UCSD-AML1 (cell line): ENCODE results near the gene TNFSF9.
"Not testable (repeated sequence)": the region's sequence is repeated elsewhere in the genome, so short reads cannot be mapped to it uniquely, and the experiment has no call there.

Experiments used
- DNase-seq: peaks from one replicate; lab custom pipeline; 2025; ENCODE audit not compliant: unreplicated experiment; lab: John Stamatoyannopoulos, UW

Gene TNFSF9

DNA sequence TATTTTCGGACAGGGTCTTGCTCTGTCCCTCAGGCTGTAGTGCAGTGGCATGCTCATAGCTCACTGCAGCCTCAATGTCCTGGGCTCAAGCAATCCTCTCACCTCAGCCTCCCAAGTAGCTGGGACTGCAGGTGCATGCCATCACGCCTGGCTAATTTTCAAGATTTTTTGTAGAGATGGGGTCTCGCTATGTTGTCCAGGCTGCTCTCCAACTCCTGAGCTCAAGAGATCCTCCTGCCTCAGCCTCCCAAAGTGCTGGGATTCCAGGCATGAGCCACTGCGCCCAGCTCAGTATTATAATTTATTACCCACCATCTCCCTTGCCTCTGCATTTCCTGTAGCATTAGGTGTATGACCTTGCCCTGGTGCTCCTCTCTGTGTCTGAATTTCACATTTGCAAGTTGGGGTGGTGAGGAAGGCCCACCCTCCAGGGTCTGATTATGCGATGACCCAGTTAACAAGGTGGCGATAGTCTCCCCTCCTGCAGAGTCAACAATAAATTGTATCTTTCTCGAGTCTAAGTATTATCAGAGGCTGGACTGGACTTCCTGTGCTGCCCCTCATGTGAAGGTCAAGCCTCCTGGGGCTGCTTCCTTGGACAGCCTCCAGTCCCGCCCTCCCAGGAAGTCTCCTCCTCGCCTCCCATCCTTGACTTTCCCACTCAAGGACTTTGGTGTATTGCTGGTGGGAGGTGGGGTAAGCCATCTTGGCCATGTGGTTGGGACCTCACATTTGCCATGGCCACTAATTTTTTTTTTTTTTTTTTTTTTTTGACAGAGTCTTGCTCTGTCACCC is 27.2 kb upstream of the TNFSF9 start:
- no peak for DNase-seq

DNA sequence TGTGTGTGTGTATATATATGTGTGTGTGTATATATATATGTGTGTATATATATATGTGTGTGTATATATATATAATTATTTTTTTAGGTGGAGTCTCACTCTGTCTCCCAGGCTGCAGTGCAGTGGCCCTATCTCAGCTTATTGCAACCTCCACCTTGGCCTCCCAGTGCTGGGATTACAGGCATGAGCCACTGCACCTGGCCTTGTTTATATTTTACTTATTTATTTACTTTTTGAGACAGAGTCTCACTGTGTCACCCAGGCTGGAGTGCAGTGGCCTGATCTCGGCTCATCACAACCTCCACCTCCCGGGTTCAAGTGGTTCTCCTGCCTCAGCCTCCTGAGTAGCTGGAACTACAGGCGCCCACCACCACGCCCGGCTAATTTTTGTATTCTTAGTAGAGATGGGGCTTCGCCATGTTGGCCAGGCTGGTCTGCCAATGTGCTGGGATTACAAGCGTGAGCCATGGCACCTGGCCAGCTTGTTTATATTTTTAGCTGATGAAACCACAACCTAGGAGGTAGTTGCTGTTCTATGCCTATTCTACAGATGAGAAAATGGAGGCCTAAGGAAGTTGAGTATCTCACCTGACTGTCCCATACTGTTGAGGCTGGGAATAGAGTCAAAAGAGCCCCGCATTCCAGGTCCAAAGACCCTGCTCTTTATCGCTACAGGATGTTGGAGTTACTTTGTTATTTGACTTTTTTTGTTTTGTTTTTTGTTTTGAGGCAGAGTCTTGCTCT is 22.6 kb upstream of the TNFSF9 start:
- not testable (repeated sequence) for DNase-seq

DNA sequence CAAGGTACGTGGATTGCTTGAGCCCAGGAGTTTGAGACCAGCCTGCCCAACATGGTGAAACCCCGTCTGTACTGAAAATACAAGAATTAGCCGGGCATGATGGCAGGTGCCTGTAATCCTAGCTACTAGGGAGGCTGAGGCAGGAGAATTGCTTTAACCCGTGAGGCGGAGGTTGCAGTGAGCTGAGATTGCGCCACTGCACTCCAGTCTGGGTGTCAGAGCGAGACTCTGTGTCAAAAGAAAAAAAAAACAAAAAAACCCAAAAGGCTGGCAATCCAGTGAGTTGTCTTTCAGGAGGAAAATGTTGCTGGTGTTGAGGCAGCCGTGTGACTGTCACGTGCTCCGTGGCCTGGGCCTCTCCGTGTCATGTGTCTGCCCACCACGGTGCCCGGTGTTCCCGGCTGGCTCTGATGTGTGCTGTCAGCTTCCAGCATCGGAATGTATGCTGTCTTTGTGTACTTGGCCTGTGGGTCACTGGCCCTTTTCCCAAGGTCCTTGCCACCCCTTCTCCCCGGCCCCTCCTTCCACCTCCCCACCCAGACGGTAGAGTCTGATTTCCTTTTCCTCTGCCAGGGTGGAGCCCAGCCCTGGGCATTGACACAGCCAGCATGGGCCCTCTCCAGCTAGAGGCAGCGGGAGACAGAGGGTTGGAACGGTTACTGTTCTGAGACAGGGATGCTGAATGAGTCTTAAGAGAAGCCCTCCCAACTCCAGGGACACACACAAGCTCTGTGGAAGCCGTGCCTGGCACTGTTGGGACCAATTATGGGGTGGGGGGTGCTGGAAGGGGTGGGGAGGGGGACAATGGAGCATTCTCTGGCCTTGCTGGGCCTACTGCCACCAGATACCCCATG is 21.5 kb upstream of the TNFSF9 start:
- DNase-seq, result no peak

DNA sequence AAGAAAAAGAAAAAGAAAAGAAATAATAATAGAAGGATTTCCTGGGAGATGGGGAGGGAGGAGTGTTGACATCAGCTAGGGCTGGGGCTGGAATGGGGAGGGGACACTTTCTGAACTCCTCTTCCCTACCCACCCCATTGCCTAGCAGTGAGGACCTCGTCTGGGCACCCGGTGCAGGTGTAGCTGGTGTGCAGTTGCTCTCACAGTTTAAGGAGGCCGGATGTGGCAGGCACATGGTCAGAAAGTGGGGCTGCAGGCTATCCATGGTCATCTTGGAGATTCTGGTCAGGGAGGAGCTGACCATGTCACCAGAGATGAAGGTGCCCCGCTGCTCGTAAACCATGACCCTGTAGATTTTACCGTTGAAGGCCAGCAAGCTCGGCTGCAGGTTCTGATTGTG is 20.2 kb upstream of the TNFSF9 start:
- no peak for DNase-seq

DNA sequence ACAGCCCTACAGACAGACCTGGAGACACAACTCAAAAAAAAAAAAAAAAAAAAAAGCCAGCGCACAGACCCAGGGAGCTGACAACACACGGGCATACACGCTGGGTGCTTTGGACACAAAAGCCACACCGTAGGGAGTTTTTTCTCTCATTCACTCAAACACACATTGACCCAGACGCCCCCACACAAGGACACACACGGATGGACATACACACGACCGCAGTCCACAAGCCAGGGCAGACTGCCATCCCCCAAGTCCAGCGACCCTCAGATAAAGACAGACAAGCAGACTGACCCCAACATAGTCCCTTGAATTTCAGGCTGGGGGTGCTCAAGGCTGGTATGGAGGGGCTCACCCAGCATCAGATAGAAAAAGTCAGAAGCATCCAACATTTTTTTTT is 16.7 kb upstream of the TNFSF9 start:
- DNase-seq, result no peak

DNA sequence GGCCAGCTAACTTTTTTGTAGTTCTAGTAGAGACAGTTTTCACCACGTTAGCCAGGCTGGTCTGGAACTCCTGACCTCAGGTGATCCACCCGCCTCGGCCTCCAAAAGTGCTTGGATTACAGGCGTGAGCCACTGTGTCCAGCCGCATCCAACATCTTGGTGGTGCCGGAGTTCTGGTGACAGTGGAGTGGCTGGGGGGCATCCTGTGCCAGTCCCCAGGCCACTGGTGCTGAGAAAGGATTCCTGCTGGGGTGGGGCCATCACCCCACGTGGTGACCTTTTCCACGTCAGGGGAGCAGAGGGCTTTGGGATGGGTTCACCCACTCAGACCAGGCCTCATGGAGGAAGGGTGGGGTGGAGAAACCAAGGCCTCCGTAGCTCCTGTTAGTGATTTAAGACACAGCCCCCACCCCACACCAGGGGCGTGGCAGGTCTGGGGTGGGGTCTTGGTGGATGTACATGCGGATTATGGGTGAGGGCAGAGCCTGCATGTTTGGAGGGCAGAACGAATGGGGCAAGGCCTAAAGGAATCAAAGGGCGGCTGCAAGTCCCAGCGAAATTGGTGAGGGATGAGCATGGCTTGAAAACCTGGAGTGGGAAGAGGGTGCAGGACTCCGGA is 15.8 kb upstream of the TNFSF9 start:
- no peak for DNase-seq

DNA sequence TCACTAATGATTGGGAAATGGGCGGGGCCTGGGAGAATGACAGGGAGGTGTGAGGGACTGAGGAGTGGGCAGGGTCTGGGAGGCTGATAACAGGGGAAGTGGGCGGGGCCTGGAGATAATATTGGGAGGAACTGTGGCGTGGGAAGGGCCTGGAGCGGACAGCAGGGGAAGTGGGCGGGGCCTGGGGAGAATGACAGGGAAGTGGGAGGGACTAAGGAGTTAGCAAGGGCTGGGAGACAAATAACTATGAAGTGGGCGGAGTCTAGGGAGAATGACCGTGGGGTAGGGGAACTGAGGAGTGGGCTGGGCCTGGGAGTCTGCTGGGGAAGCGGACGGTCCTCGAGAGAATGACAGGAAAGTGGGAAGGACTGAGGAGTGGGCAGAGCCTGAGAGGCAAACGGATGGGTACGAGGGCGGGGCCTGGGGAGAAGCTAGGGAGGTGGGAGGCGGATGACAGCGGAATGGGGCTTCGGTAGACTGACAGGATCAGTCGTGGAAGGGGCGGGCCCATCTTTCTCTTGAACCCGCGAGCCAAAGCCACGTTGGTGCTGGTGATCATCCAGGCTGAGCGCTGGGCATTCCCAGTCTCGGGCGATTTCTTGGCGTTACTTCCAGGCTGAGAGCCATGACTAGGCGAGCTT is 14.7 kb upstream of the TNFSF9 start:
- DNase-seq, result peak; percentile 96

DNA sequence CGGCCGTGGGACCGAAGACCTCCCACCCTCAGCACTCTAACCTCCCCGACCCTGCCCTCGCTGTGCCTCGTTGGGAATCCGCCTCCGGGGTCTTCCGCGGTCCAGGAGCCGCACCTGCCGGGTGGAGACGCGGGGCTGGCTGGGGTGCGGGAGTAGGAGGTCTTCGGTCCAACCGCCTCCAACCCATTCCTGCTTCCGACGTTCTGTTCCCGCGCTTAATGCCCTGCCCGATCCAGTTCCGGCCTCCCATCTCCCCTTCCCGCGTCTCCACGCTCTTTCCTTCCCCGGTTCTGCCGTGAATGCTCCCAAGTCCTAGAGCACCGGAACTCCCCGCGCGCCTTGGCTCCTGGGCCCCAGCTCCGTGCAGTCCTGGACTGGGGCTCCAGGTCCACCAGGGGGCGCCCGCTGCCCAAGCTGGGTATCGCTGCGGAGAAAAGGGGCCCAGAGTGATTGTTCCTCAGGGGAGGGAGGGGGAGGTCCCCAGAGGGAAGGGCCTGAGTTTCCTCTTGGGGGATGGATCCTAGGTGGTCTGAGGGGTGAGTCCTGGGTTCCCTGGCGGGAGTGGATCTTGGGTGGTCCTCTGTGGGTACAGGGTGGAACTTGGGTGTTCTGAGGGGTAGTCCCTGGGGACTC is 14.1 kb upstream of the TNFSF9 start:
- DNase-seq, result peak; percentile 92

DNA sequence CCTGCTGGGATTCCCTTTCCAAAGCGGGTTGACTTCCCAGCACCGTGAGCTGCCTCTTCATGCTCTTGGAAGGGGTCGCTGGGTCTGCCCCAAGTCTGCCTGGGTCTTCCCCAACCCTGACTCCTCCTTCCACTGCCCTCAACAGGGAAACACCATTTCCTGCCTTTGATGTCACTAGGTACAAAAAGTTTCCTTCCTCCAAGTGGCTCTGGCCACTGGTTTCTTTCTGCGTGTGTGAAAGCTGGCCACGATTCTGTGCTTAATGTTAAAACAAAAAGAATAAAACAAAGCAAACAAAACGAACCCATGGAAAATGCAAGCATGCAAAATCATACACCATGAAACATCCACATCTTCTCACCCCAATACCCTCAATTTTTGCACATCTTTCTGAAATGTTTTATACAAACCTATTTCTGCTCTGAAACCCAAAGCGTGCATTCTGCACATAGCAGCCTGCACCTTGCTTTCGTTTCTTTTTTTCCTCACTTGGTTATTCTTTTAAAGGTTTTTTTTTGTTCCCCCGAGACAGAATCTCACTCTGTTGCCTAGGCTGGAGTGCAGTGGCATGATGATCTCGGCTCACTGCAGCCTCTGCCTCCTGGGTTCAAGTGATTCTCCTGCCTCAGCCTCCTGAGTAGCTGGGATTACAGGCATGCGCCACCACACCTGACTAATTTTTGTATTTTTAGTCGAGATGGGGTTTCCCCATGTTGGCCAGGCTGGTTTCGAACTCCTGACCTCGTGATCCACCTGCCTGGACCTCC is 12.5 kb upstream of the TNFSF9 start:
- peak; percentile 28 for DNase-seq

DNA sequence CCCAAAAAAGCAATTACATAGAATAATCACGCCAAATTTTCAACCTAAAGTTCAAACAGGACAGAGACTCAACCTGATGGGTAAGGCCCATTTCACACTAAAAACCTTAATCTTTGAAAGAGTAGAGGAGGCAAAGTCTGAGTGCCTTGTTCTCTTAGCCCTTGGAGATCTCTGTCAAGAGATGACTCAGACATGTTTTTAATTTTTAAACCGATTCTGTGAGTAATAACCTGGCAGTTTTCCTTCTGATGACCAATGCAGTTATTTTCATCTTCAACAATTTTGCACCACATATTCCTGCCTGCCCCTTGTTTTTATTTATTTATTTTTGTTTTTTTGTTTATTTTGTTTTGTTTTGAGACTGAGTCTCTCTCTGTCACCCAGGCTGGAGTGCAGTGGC is 11.5 kb upstream of the TNFSF9 start:
- DNase-seq, result no peak

DNA sequence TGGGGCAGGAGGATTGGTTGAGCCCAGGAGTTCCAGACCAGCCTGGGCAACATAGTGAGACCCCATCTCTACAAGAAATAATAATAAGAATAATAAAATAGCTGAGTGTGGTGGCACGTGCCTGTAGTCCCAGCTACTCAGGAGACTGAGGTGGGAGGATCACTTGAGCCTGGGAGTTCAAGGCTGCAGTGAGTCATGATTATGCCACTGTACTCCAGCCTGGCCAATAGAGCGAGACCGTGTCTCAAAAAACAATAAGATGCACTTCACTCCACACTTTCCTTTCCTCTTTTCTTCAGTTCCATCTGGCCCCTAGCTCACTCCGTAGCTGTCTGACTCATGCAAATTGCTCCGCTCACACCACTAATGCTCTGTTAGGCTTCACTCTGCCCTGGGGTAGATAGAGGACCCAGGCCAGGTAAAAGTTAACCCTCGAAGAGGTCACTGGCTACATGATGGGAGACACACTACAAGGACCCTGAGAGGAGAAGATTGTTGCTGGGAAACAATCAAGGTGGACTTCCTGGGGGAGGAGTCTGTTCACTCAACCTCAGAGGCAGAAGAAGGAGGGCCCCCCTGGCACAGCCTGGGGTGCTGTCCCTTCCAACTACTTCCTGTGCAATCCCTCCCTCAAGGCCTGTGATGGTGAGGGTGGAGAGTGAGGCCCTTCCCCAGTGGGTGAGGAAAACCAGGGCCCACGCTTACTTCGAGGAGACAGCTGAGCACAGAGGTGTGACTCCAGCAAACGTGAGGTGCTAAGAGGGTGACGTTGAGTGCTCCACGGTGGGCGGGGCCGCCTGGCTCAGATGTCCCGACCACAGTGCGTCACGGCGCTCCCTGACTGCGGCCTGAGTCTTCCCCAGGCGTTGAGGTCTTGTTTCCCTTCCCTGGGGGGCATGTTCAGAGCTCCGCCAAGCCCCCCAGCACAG is 8.8 kb upstream of the TNFSF9 start:
- no peak for DNase-seq

DNA sequence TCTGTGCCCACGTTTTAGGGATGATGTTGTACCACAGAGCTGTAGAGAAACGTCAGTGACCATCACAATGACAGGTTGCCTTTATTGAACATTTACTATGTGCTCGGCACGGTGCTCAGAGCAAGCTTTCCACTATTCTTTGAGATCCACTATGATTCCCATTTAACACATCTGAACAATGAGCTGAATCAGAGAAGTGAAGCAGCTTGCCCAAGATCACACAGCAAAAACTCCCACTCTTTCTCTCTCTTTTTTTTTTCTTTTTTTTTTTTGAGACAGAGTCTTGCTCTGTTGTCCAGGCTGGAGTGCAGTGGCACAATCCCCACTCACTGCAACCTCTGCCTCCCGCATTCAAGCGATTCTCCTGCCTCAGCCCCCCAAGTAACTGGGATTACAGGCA is 8.1 kb upstream of the TNFSF9 start:
- no peak for DNase-seq

DNA sequence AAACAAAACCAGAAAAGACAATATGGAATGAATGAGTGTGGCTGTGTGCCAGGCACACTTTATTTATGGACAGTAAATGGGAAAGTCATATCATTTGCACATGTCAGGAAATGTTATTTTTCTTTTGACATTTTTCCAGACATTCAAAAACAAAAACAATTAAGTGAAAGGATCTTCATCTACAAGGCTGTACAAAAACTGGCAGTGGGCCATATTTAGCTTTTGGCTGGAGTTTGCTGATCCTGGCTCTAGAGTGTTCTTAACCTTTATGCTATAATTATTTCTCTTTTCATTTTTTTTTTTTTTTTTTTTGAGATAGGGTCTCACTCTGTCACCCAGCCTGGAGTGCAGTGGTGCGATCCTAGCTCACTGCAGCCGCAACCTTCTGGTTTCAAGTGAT is 6.5 kb upstream of the TNFSF9 start:
- DNase-seq, result no peak

DNA sequence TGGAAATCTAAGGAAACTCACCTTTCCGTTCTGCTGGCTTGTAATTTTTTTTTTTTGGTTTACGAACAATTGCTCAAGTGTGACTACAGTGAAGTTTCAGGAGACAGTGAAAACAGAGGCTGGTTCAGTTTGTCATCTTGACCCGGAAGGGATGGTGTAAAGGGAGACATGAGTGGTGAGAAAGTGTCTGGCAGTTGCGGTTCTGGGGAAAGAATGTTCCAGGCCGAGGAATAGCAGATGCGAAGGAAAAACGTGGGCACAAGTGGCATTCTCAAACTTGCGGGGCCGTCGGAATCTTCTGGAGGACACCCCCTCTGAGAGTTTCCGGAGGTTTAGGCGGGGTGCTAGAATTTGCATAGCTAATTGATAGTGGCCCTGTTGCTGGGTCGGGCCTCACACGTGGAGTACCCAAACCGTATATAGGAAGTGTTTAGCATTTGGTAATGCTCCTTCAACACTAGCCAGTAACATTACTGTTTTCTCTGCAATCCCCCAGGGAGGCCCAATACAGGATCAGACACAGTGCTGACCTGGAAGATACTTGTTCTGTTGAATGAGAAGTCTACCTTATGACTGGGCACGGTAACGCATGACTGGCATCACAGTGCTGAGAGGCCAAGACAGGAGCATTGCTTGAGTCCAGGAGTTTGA is 2.8 kb upstream of the TNFSF9 start:
- DNase-seq, result no peak

DNA sequence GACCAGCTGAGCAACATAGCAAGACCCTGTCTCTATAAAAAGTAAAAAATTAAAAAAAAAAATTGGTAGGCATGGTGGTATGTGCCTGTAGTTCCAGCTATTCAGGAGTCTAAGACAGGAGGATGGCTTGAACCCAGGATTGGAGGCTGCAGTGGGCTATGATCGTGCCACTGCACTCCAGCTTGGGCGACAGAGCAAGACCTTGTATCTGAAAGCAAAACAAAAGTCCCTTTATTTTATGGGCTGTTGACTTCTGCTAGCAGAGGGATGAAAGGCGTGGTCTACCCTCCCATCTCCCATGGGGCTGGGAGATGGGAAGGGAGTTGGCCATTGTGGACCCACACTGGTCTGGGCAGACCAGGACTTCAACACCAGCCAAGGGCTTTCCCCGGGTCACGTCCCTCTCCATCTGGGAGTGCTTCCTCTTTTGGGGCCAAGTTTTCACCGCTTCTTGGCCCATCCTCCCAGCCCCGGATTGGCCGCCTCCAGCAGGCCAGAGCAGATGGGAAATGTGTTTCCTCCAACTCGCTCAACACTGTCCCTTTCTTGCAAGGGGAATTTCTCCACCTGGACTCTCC is 2.2 kb upstream of the TNFSF9 start:
- peak; percentile 80 for DNase-seq

DNA sequence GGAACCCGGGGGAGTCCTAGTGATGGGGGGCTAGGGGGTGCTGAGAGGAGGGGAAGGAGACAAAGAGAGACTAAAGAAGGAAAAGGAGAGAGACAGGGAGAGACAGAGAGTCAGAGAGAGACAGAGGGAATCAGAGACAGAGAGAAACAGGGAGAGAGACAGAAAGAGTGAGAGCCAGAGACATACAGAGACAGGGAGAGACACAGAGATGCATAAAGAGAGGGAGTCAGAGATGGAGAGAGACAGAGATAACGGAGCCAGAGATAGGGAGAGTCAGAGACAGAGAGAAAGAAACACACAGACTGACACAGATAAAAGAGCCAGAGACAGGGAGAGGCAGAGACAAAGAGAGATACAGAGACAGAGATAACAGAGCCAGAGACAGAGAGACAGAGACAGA is 1.5 kb upstream of the TNFSF9 start:
- DNase-seq, result no peak

DNA sequence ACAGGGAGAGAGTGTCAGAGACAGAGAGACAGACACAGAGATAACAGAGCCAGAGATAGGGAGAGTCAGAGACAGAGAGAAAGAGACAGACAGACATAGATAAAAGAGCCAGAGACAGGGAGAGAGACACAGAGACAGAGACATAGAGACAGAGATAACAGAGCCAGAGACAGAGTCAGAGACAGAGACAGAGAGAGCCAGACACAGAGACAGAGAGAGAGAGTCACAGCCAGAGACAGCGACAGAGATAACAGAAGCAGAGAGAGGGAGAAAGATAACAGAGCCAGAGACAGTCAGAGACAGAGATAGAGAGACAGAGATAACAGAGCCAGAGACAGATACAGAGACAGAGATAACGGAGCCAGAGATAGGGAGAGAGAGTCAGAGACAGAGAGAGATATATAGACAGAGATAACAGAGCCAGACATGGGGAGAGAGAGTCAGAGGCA is 865 bp upstream of the TNFSF9 start:
- no peak for DNase-seq
